Neutrophil (primary cell): ENCODE data around the gene FLYWCH1.

Source experiments
- H3K27ac ChIP-seq: fragments of 200-600 bp; sonication (generic); 2 replicates; pipeline ENCODE4 v1.5.1; 2016; ENCODE audit warnings: mild to moderate bottlenecking, moderate library complexity
- H3K27me3 ChIP-seq: fragments of 200-600 bp; sonication (generic); 2 replicates; pipeline ENCODE4 v1.6.0; 2016; ENCODE audit warnings: mild to moderate bottlenecking
- H3K36me3 ChIP-seq: fragments of 200-600 bp; sonication (generic); 2 replicates; pipeline ENCODE4 v1.5.1; 2017
- H3K4me1 ChIP-seq, 2 experiments: fragments of 200-600 bp in 1 of 2; sonication (generic) in 1 of 2; 1 replicate in 1 of 2; 2 replicates in 1 of 2; pipeline versions ENCODE4 v1.5.1 to v1.6.1; 2013 to 2016; ENCODE audit warnings: low read depth in 1 of 2, low read length in 1 of 2, mild to moderate bottlenecking in 1 of 2, moderate library complexity in 1 of 2; ENCODE audit not compliant: control insufficient read depth in 1 of 2, insufficient read depth in 1 of 2
- H3K4me3 ChIP-seq, 2 experiments: fragments of 200-600 bp in 1 of 2; sonication (generic) in 1 of 2; 1 replicate in 1 of 2; 2 replicates in 1 of 2; pipeline ENCODE4 v1.5.1; 2013 to 2016; ENCODE audit warnings: low read depth in 1 of 2, low read length in 1 of 2, mild to moderate bottlenecking in 1 of 2, moderate library complexity in 1 of 2
- H3K9me3 ChIP-seq: fragments of 200-600 bp; sonication (generic); 2 replicates; pipeline ENCODE4 v1.5.1; 2016
- CTCF ChIP-seq: fragments of 200-600 bp; sonication (generic); IDR thresholded peaks from 2 replicates; pipeline ENCODE4 v1.5.1; 2016; ENCODE audit warnings: antibody characterized with exemption

Gene FLYWCH1

GRCh38 chr16:2964475-2965336 is 53.0 kb downstream of the FLYWCH1 start:
- H3K27ac ChIP-seq = peak overlapping the region; percentile 56

GRCh38 chr16:2966043-2966807 is 54.5 kb downstream of the FLYWCH1 start:
- peaks cover 71 to 82% of the 10 kb centered on the region in 2 experiments for H3K4me1 ChIP-seq
- no peaks in the 10 kb centered on the region for H3K9me3 ChIP-seq
- H3K36me3 ChIP-seq = no peaks in the 10 kb centered on the region
- no peak overlapping the region for H3K27ac ChIP-seq
- TF ChIP-seq CTCF = no peak
- peak overlapping the region in 1 of 2 experiments; percentile 59 for H3K4me3 ChIP-seq
- H3K27me3 ChIP-seq = peaks cover 73% of the 10 kb centered on the region

More at GRCh38 chr16:2964475-2965336, 53.0 kb downstream of the FLYWCH1 start:
- Histone ChIP-seq H3K4me1 (peaks cover 72% of the 10 kb centered on the region in 2 experiments), H3K36me3 (no peaks in the 10 kb centered on the region), H3K9me3 (no peaks in the 10 kb centered on the region), H3K4me3 (peak overlapping the region; percentile 42 to 61), H3K27me3 (peaks cover 73% of the 10 kb centered on the region)
- TF ChIP-seq CTCF = no peak

- Histone ChIP-seq H3K4me1 (peaks cover 66 to 78% of the 10 kb centered on the region in 2 experiments), H3K9me3 (no peaks in the 10 kb centered on the region), H3K27ac (peak overlapping the region; percentile 42), H3K36me3 (no peaks in the 10 kb centered on the region), H3K27me3 (peaks cover 72% of the 10 kb centered on the region), H3K4me3 (peak overlapping the region; percentile 12 to 59)
- peak; percentile 56 for TF ChIP-seq CTCF
Measured at GRCh38 chr16:2966808-2967191, 55.1 kb downstream of the FLYWCH1 start.

GRCh38 chr16:2967211-2967631 is 55.5 kb downstream of the FLYWCH1 start:
- Histone ChIP-seq H3K36me3 (no peaks in the 10 kb centered on the region), H3K27ac (peak overlapping the region; percentile 42), H3K4me1 (peaks cover 63 to 77% of the 10 kb centered on the region in 2 experiments), H3K27me3 (peaks cover 67% of the 10 kb centered on the region), H3K9me3 (no peaks in the 10 kb centered on the region), H3K4me3 (peak overlapping the region in 1 of 2 experiments; percentile 59)
- TF ChIP-seq CTCF = no peak

GRCh38 chr16:2967721-2968161 is 56.0 kb downstream of the FLYWCH1 start:
- peaks cover 63 to 76% of the 10 kb centered on the region in 2 experiments for H3K4me1 ChIP-seq

More at GRCh38 chr16:2967721-2968161, 56.0 kb downstream of the FLYWCH1 start:
- H3K9me3 ChIP-seq = no peaks in the 10 kb centered on the region
- TF ChIP-seq CTCF = no peak
- H3K27ac ChIP-seq = no peak overlapping the region
- H3K4me3 ChIP-seq = peak overlapping the region in 1 of 2 experiments; percentile 82
- peaks cover 62% of the 10 kb centered on the region for H3K27me3 ChIP-seq
- no peaks in the 10 kb centered on the region for H3K36me3 ChIP-seq
